ENCODE results near the gene TIAL1. TPM values are rescaled to one million over a fixed set of nuclear protein-coding genes. Genes with fewer than 3 reads are reported as not detected.

The TIAL1 gene
- total and polyA plus RNA-seq, 2 donors (not counting 3 experiments of a cell fraction or from before 2014, with no cell fraction given), result 57.7 to 150 TPM

DNA sequence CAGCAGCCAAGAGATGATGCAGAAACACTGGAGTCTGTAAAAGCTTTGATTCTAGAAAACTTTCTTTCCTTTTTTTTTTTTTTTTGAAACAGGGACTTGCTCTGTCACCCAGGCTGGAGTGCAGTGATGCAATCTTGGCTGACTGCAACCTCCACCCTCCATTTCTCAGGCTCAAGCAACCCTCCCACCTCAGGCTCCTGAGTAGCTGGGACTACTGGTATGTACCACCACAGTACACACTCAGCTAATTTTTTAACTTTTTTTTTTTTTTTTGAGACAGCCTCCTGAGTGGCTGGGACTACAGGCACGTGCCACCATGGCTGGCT, 37.4 kb upstream of the TIAL1 start:
- Histone ChIP-seq H3K27me3 (ENCODE audit: control insufficient read depth in 2 of 2, insufficient read depth in 2 of 2, low read length in 2 of 2) (peaks cover 0 to 1% of the 10 kb centered on the region in 2 experiments), H4K20me1 (replicated peaks; ENCODE audit: control insufficient read depth, extremely low read depth, insufficient read depth, low read length) (no peaks in the 10 kb centered on the region), H3K4me2 (ENCODE audit: insufficient read depth, low read length) (no peak overlapping the region), H3K4me3 (replicated peaks in 1 of 3; ENCODE audit: insufficient read depth in 1 of 3, low read depth in 1 of 3, low read length in 3 of 3) (no peak overlapping the region), H3K27ac (ENCODE audit: insufficient read depth, low read depth, low read length) (no peak overlapping the region), H3K9ac (replicated peaks; ENCODE audit: extremely low read depth, insufficient read depth, low read length) (no peak overlapping the region), H2AFZ (ENCODE audit: low read depth, low read length) (no peak overlapping the region), H3K9me1 (replicated peaks; ENCODE audit: control insufficient read depth, extremely low read depth, insufficient read depth, low read length) (no peaks in the 10 kb centered on the region), H3K36me3 (ENCODE audit: control insufficient read depth in 2 of 2, extremely low read depth in 1 of 2, insufficient read depth in 2 of 2, low read length in 2 of 2) (no peaks in the 10 kb centered on the region), H3K9me3 (replicated peaks; ENCODE audit: control insufficient read depth, insufficient read depth, low read length) (no peaks in the 10 kb centered on the region), H3K79me2 (ENCODE audit: control insufficient read depth, insufficient read depth, low read length) (no peaks in the 10 kb centered on the region), H3K4me1 (ENCODE audit: control insufficient read depth, extremely low read depth, insufficient read depth, low read length) (no peaks in the 10 kb centered on the region)
- ChIA-PET CTCF (interaction anchor here (2.2 kb wide), 1 partner anchor 26 kb away, joined by 9 read pairs; no protein-coding TSS in a partner anchor), POLR2A (no interaction called here)
- dilution Hi-C loops (cut with MboI; ENCODE audit: extremely low pct_ligation_motif_present, low sequenced_read_pairs) (no loop called here), intact Hi-C loops (cut with micrococcal nuclease) (no loop called here)
- no peak for FAIRE-seq
- no peak for DNase-seq (ENCODE audit: low read depth, low spot score)
- no TSS peak for BruUV-seq (replicated peaks)
- TF ChIP-seq MAX (IDR thresholded peaks at IDR 0.05; ENCODE audit: insufficient read depth, insufficient read length), result no peak
- no peak for TF ChIP-seq POLR2AphosphoS5 (IDR thresholded peaks at IDR 0.05; ENCODE audit: insufficient read depth, low read depth, low read length)
- TF ChIP-seq JUN (IDR thresholded peaks at IDR 0.05; ENCODE audit: borderline replicate concordance, insufficient read depth, insufficient read length, low read depth), result no peak
- TF ChIP-seq EZH2 (IDR thresholded peaks at IDR 0.05; ENCODE audit: borderline replicate concordance, low read depth, low read length, severe bottlenecking), result no peak
- no peak for TF ChIP-seq MYC (IDR thresholded peaks at IDR 0.05; ENCODE audit: low read depth, low read length)
- no peak for TF ChIP-seq GATA2 (IDR thresholded peaks at IDR 0.05; ENCODE audit: insufficient read depth, insufficient read length, low read depth, low read length)
- TF ChIP-seq FOS (IDR thresholded peaks at IDR 0.05; ENCODE audit: borderline replicate concordance, insufficient read depth, low read length), result no peak
- TF ChIP-seq, protein P1, sequence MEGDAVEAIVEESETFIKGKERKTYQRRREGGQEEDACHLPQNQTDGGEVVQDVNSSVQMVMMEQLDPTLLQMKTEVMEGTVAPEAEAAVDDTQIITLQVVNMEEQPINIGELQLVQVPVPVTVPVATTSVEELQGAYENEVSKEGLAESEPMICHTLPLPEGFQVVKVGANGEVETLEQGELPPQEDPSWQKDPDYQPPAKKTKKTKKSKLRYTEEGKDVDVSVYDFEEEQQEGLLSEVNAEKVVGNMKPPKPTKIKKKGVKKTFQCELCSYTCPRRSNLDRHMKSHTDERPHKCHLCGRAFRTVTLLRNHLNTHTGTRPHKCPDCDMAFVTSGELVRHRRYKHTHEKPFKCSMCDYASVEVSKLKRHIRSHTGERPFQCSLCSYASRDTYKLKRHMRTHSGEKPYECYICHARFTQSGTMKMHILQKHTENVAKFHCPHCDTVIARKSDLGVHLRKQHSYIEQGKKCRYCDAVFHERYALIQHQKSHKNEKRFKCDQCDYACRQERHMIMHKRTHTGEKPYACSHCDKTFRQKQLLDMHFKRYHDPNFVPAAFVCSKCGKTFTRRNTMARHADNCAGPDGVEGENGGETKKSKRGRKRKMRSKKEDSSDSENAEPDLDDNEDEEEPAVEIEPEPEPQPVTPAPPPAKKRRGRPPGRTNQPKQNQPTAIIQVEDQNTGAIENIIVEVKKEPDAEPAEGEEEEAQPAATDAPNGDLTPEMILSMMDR (IDR thresholded peaks at IDR 0.05; ENCODE audit: extremely low read depth in 1 of 2, insufficient read depth in 1 of 2, low read depth in 1 of 2, low read length in 2 of 2), result no peak
- TF ChIP-seq POLR2A (IDR thresholded peaks at IDR 0.05; ENCODE audit: low read depth, low read length), result no peak

Measured in endothelial cell of umbilical vein (primary cell).